Natural killer cell (primary cell): ENCODE measurements around the gene SLC12A5. TPM values are rescaled to one million over a fixed set of nuclear protein-coding genes. Genes with fewer than 3 reads are reported as not detected.

Source experiments
- ATAC-seq, 3 donors: fragments of 150-1000 bp in 2 of 3; fragments of 200-7000 bp in 1 of 3; cut with Tn5 transposase; 1 replicate in 1 of 3; 2 replicates in 2 of 3; pipeline ENCODE4 v1.10.0; 2021; ENCODE audit warnings: mild to moderate bottlenecking in 2 of 3, moderate library complexity in 2 of 3
- DNase-seq, 2 donors: peaks; one replicate each; pipeline versions ENCODE4 v3.0.0 to v3.0.0-alpha.2; 2013 to 2021; ENCODE audit warnings: mixed read lengths in 1 of 2
- H3K27ac ChIP-seq: one replicate; pipeline ENCODE4 v1.5.1; 2013; ENCODE audit warnings: mild to moderate bottlenecking, low read length
- H3K27me3 ChIP-seq: one replicate; pipeline ENCODE4 v1.6.1; 2013; ENCODE audit warnings: low read length; ENCODE audit not compliant: control insufficient read depth, insufficient read depth
- H3K36me3 ChIP-seq: one replicate; pipeline ENCODE4 v1.6.1; 2013; ENCODE audit warnings: low read length; ENCODE audit not compliant: control insufficient read depth, insufficient read depth
- H3K4me1 ChIP-seq: one replicate; pipeline ENCODE4 v1.6.1; 2013; ENCODE audit warnings: low read length; ENCODE audit not compliant: control insufficient read depth, insufficient read depth
- H3K4me3 ChIP-seq: one replicate; pipeline ENCODE4 v1.5.1; 2013; ENCODE audit warnings: low read length
- H3K9me3 ChIP-seq: one replicate; pipeline ENCODE4 v1.6.1; 2013; ENCODE audit warnings: low read length; ENCODE audit not compliant: control insufficient read depth, insufficient read depth
- H3K27ac Mint-ChIP-seq, 2 donors: one replicate each; pipeline ENCODE4 v1.8.0; 2022; ENCODE audit warnings: mild to moderate bottlenecking in 2 of 2, mixed read lengths in 2 of 2, moderate library complexity in 1 of 2
- H3K27me3 Mint-ChIP-seq, 2 donors: one replicate each; pipeline ENCODE4 v1.8.0; 2022; ENCODE audit warnings: low read depth in 2 of 2, mixed read lengths in 2 of 2
- H3K36me3 Mint-ChIP-seq: one replicate; pipeline ENCODE4 v1.8.0; 2022; ENCODE audit warnings: mixed read lengths
- H3K4me1 Mint-ChIP-seq, 2 donors: one replicate each; pipeline ENCODE4 v1.8.0; 2022; ENCODE audit warnings: mixed read lengths in 2 of 2
- H3K4me3 Mint-ChIP-seq: one replicate; pipeline ENCODE4 v1.8.0; 2022; ENCODE audit warnings: mild to moderate bottlenecking, moderate library complexity, mixed read lengths
- H3K9me3 Mint-ChIP-seq, 2 donors: one replicate each; pipeline ENCODE4 v1.8.0; 2022; ENCODE audit warnings: mixed read lengths in 2 of 2
- CTCF ChIP-seq: fragments of 200-600 bp; IDR thresholded peaks from one replicate; pipeline ENCODE4 v1.8.0; 2022; ENCODE audit warnings: antibody characterized with exemption
- WGBS: methylation state at CpG from one replicate; pipeline ENCODE4 v1.1.7; 2013; ENCODE audit warnings: missing lambda C conversion rate; ENCODE audit not compliant: insufficient coverage; 5-methylcytosine and 5-hydroxymethylcytosine counted together
- intact Hi-C: fragments of 100-400 bp; cut with micrococcal nuclease; formaldehyde crosslinking; loops from one replicate; pipeline ENCODE4 v1.14.2; 2022
- total RNA-seq, 4 donors: library from RNA; stranded (reverse); fragments of 120-200 nt in 1 of 4; gene quantifications; one replicate each; pipeline versions ENCODE4 v1.2.3 to v1.2.4, GENCODE V29; 2013 to 2022

The SLC12A5 gene
- total RNA-seq, 3 donors from 2014 or later (not counting 1 experiment from before 2014, with no cell fraction given), result 0.85 TPM; not detected in 2

- no peaks in the 10 kb centered on the region for H3K27me3 Mint-ChIP-seq
- 100% methylated on average over 1 of the region's 3 CpGs for WGBS
- peaks cover 53% of the 10 kb centered on the region for H3K36me3 ChIP-seq
- no peak overlapping the region for H3K27ac ChIP-seq
- TF ChIP-seq CTCF, result no peak
- no peak overlapping the region for H3K4me3 ChIP-seq
- no peak for ATAC-seq
- H3K27me3 ChIP-seq, result no peaks in the 10 kb centered on the region
- H3K4me1 Mint-ChIP-seq, result no peaks in the 10 kb centered on the region
- no peaks in the 10 kb centered on the region for H3K9me3 ChIP-seq
- peak overlapping the region in 1 of 2 donors; percentile 14 for H3K27ac Mint-ChIP-seq
- no peaks in the 10 kb centered on the region for H3K4me1 ChIP-seq
- intact Hi-C loops, result no loop called here
- H3K9me3 Mint-ChIP-seq, result no peaks in the 10 kb centered on the region
- no peak overlapping the region for H3K4me3 Mint-ChIP-seq
- no peak for DNase-seq
- H3K36me3 Mint-ChIP-seq, result no peaks in the 10 kb centered on the region
Observed at GRCh38 chr20:46073443-46073842, 44.4 kb downstream of the SLC12A5 start.

DNA sequence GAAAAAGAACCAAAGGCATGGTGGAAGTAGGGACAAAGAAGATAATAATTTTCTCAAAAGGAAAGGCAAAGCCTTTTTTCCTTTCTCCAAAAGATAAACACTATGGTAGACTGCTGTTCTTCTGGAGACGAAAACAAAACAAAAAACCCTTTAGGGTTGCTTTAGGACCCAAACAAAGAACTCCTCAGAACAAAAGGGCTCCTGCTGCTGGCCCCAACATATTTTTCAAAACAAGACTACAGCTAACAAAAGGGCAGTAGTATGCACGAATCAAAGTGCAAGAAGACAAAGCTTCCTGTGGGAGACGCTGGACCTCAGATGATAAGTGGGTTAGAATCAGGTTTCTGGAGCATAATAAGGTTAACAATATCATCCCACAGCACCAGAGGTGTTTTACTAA is 45.0 kb downstream of the SLC12A5 start:
- Mint-ChIP-seq H3K36me3 (no peaks in the 10 kb centered on the region), H3K9me3 (no peaks in the 10 kb centered on the region), H3K27ac (peak overlapping the region in 1 of 2 donors; percentile 14), H3K27me3 (no peaks in the 10 kb centered on the region), H3K4me3 (no peak overlapping the region), H3K4me1 (no peaks in the 10 kb centered on the region)
- intact Hi-C loops, result no loop called here
- ATAC-seq (no peak), DNase-seq (no peak)
- Histone ChIP-seq H3K9me3 (no peaks in the 10 kb centered on the region), H3K36me3 (peaks cover 55% of the 10 kb centered on the region), H3K27me3 (no peaks in the 10 kb centered on the region), H3K4me3 (no peak overlapping the region), H3K4me1 (no peaks in the 10 kb centered on the region), H3K27ac (no peak overlapping the region)
- TF ChIP-seq CTCF, result no peak
- WGBS, result 90% methylated on average over 2 of the region's 3 CpGs

DNA sequence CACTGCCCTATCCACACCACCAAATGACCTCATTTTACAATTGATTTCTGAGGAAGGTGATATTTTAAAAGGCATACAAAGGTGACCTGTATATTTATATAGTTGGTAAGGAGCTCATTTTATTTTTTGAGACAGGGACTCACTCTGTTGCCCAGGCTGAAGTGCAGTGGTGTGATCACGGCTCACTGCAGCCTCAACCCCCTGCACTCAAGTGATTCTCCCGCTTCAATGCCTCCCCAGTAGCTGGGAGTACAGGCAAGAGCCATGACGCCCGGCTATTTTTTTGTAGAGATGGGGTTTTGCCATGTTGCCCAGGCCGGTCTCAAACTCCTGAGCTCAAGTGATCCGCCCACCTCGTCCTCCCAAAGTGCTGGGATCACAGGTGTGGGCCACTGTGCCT is 47.8 kb downstream of the SLC12A5 start:
- no peak overlapping the region for H3K27ac ChIP-seq
- ATAC-seq (no peak), DNase-seq (no peak)
- no peaks in the 10 kb centered on the region for H3K9me3 ChIP-seq
- Mint-ChIP-seq H3K27ac (no peak overlapping the region), H3K4me1 (peaks cover 6 to 12% of the 10 kb centered on the region in 2 donors), H3K27me3 (no peaks in the 10 kb centered on the region), H3K9me3 (no peaks in the 10 kb centered on the region), H3K4me3 (no peak overlapping the region), H3K36me3 (no peaks in the 10 kb centered on the region)
- 96% methylated on average over 7 of the region's 7 CpGs for WGBS
- H3K4me1 ChIP-seq, result no peaks in the 10 kb centered on the region
- H3K4me3 ChIP-seq, result no peak overlapping the region
- H3K27me3 ChIP-seq, result no peaks in the 10 kb centered on the region
- intact Hi-C loops, result no loop called here
- H3K36me3 ChIP-seq, result peaks cover 46% of the 10 kb centered on the region
- no peak for TF ChIP-seq CTCF

- peaks cover 46% of the 10 kb centered on the region for H3K36me3 ChIP-seq
- DNase-seq (no peak), ATAC-seq (no peak)
- no peaks in the 10 kb centered on the region for H3K4me1 ChIP-seq
- no peaks in the 10 kb centered on the region for H3K27me3 ChIP-seq
- Mint-ChIP-seq H3K9me3 (no peaks in the 10 kb centered on the region), H3K4me1 (peaks cover 12 to 19% of the 10 kb centered on the region in 2 donors), H3K27ac (no peak overlapping the region), H3K36me3 (no peaks in the 10 kb centered on the region), H3K4me3 (no peak overlapping the region), H3K27me3 (no peaks in the 10 kb centered on the region)
- no peak for TF ChIP-seq CTCF
- WGBS, result 93% methylated on average over 8 of the region's 8 CpGs
- no peaks in the 10 kb centered on the region for H3K9me3 ChIP-seq
- no peak overlapping the region for H3K4me3 ChIP-seq
- intact Hi-C loops, result no loop called here
- H3K27ac ChIP-seq, result no peak overlapping the region
Observed at GRCh38 chr20:46077642-46078305, 48.8 kb downstream of the SLC12A5 start.
